Hepatocyte (in vitro differentiated cells): ENCODE measurements around the gene TIMM22. TPM values are rescaled to one million over a fixed set of nuclear protein-coding genes. Genes with fewer than 3 reads are reported as not detected.

ENCODE experiments used
- DNase-seq: peaks from one replicate; pipeline ENCODE4 v3.0.0-alpha.2; 2016; ENCODE audit warnings: low spot score
- H2AFZ ChIP-seq: fragments of 200-600 bp; sonication (generic); 2 replicates; pipeline ENCODE4 v1.6.0; 2016; ENCODE audit warnings: antibody characterized with exemption, mild to moderate bottlenecking
- H3K27ac ChIP-seq: fragments of 200-600 bp; sonication (generic); 2 replicates; pipeline ENCODE4 v1.5.1; 2016; ENCODE audit warnings: mild to moderate bottlenecking
- H3K27me3 ChIP-seq: fragments of 200-600 bp; sonication (generic); 2 replicates; pipeline ENCODE4 v1.6.1; 2016
- H3K36me3 ChIP-seq: fragments of 200-600 bp; sonication (generic); replicated peaks from 2 replicates; pipeline ENCODE4 v1.5.1; 2016; ENCODE audit warnings: low read depth; ENCODE audit not compliant: insufficient read depth
- H3K4me1 ChIP-seq: fragments of 200-600 bp; sonication (generic); 2 replicates; pipeline ENCODE4 v1.5.1; 2016; ENCODE audit warnings: mild to moderate bottlenecking, moderate library complexity; ENCODE audit not compliant: insufficient read depth
- H3K4me2 ChIP-seq: fragments of 200-600 bp; sonication (generic); 2 replicates; pipeline ENCODE4 v1.6.0; 2016
- H3K4me3 ChIP-seq: fragments of 200-600 bp; sonication (generic); 2 replicates; pipeline ENCODE4 v1.5.1; 2016; ENCODE audit warnings: mild to moderate bottlenecking
- H3K79me2 ChIP-seq: fragments of 200-600 bp; sonication (generic); 2 replicates; pipeline ENCODE4 v1.6.0; 2017; ENCODE audit warnings: mild to moderate bottlenecking
- H3K9me2 ChIP-seq: fragments of 200-600 bp; sonication (generic); replicated peaks from 2 replicates; pipeline ENCODE4 v1.6.0; 2017; ENCODE audit warnings: mild to moderate bottlenecking; ENCODE audit not compliant: insufficient read depth
- H3K9me3 ChIP-seq: fragments of 200-600 bp; sonication (generic); 2 replicates; pipeline ENCODE4 v1.5.1; 2016; ENCODE audit warnings: low read depth, mild to moderate bottlenecking
- H4K20me1 ChIP-seq: fragments of 200-600 bp; sonication (generic); 2 replicates; pipeline ENCODE4 v1.6.0; 2016; ENCODE audit warnings: mild to moderate bottlenecking; ENCODE audit not compliant: insufficient read depth, poor library complexity, severe bottlenecking
- EZH2 ChIP-seq: fragments of 200-600 bp; sonication (generic); IDR thresholded peaks from 2 replicates; pipeline ENCODE4 v1.6.1; 2016; ENCODE audit warnings: antibody characterized with exemption, mild to moderate bottlenecking, borderline replicate concordance
- EZH2phosphoT487 ChIP-seq: fragments of 200-600 bp; sonication (generic); IDR thresholded peaks from one replicate; pipeline ENCODE4 v1.6.1; 2018; ENCODE audit warnings: antibody characterized with exemption, mild to moderate bottlenecking, low read depth, moderate library complexity; ENCODE audit not compliant: unreplicated experiment, severe bottlenecking
- WGBS: methylation state at CpG from one replicate; pipeline ENCODE4 v1.1.6; 2016; ENCODE audit warnings: low lambda C conversion rate; ENCODE audit errors: missing lambda C conversion rate; 5-methylcytosine and 5-hydroxymethylcytosine counted together
- polyA plus RNA-seq: library from polyadenylated mRNA; unstranded; fragments of >200 nt; fragmentation: Nextera tagmentation; extraction: Ambion mirVana; gene quantifications from 2 replicates; pipeline ENCODE4 v1.2.1, GENCODE V29; 2016
- total RNA-seq: library from RNA; depleted of rRNA; stranded (reverse); fragments of >200 nt; gene quantifications from 2 replicates; pipeline ENCODE4 v1.2.3, GENCODE V29; 2014
- TF ChIP-seq, protein P1 (sequence below): fragments of 200-600 bp; sonication (generic); IDR thresholded peaks from 2 replicates; pipeline ENCODE4 v1.5.1; 2016; ENCODE audit warnings: antibody characterized with exemption, mild to moderate bottlenecking; ENCODE audit not compliant: poor library complexity

Gene TIMM22
- total and polyA plus RNA-seq, 2 experiments from 2014 or later = 16.7 to 18.4 TPM

DNA sequence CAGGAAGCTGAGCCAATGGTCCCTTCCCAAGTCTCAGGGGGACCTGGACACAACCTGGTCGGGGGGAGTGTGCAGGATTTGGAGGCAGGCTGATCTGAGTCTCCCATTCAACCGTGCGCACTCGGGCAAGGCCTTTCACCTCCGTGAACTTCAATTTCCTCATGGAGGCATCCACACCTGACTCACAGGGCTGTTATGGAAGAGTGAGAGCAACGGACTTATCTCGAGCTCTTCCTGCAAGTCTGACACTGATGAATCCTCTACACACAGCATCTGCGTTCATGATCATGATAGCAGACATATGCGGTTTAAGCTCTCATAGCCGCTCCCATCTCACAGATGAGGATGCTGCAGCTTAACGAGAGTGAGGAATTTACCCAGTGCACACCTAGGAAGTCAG is 21.6 kb downstream of the TIMM22 start:
- no peaks in the 10 kb centered on the region for H3K9me2 ChIP-seq
- no peak overlapping the region for H2AFZ ChIP-seq
- H3K4me3 ChIP-seq = no peak overlapping the region
- H3K9me3 ChIP-seq = no peaks in the 10 kb centered on the region
- H4K20me1 ChIP-seq = no peaks in the 10 kb centered on the region
- no peaks in the 10 kb centered on the region for H3K79me2 ChIP-seq
- H3K27me3 ChIP-seq = no peaks in the 10 kb centered on the region
- TF ChIP-seq EZH2phosphoT487 (no peak), EZH2 (no peak)
- TF ChIP-seq, protein P1, sequence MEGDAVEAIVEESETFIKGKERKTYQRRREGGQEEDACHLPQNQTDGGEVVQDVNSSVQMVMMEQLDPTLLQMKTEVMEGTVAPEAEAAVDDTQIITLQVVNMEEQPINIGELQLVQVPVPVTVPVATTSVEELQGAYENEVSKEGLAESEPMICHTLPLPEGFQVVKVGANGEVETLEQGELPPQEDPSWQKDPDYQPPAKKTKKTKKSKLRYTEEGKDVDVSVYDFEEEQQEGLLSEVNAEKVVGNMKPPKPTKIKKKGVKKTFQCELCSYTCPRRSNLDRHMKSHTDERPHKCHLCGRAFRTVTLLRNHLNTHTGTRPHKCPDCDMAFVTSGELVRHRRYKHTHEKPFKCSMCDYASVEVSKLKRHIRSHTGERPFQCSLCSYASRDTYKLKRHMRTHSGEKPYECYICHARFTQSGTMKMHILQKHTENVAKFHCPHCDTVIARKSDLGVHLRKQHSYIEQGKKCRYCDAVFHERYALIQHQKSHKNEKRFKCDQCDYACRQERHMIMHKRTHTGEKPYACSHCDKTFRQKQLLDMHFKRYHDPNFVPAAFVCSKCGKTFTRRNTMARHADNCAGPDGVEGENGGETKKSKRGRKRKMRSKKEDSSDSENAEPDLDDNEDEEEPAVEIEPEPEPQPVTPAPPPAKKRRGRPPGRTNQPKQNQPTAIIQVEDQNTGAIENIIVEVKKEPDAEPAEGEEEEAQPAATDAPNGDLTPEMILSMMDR = no peak
- no peaks in the 10 kb centered on the region for H3K36me3 ChIP-seq
- H3K4me1 ChIP-seq = no peaks in the 10 kb centered on the region
- 92% methylated on average over 11 of the region's 11 CpGs for WGBS
- no peak overlapping the region for H3K4me2 ChIP-seq
- DNase-seq = no peak
- no peak overlapping the region for H3K27ac ChIP-seq

DNA sequence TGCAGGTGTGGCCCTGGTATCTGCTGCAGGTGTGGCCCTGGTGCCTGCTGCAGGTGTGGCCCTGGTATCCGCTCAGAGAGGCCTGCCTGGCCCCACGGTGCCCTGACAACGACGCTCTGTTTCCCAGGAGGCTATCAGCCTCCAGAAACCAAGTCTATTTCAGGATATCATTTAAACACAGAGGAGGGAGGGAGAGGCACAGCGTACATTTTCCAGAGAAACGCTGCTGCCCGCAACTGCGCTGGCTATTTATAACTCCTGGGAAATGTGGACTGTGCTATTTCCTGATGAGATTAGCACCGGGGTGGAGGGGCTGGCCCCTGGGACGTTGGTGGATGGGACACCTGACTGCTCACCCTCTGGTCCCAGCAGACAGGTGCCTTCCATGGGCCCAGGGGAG is 22.5 kb downstream of the TIMM22 start:
- no peaks in the 10 kb centered on the region for H3K9me2 ChIP-seq
- TF ChIP-seq EZH2 (no peak), EZH2phosphoT487 (no peak)
- TF ChIP-seq, protein P1 = no peak
- H2AFZ ChIP-seq = no peak overlapping the region
- H3K9me3 ChIP-seq = no peaks in the 10 kb centered on the region
- no peaks in the 10 kb centered on the region for H4K20me1 ChIP-seq
- H3K4me2 ChIP-seq = no peak overlapping the region
- H3K4me1 ChIP-seq = no peaks in the 10 kb centered on the region
- no peak for DNase-seq
- 79% methylated on average over 10 of the region's 10 CpGs for WGBS
- no peak overlapping the region for H3K4me3 ChIP-seq
- no peaks in the 10 kb centered on the region for H3K79me2 ChIP-seq
- no peaks in the 10 kb centered on the region for H3K36me3 ChIP-seq
- no peak overlapping the region for H3K27ac ChIP-seq
- H3K27me3 ChIP-seq = no peaks in the 10 kb centered on the region

DNA sequence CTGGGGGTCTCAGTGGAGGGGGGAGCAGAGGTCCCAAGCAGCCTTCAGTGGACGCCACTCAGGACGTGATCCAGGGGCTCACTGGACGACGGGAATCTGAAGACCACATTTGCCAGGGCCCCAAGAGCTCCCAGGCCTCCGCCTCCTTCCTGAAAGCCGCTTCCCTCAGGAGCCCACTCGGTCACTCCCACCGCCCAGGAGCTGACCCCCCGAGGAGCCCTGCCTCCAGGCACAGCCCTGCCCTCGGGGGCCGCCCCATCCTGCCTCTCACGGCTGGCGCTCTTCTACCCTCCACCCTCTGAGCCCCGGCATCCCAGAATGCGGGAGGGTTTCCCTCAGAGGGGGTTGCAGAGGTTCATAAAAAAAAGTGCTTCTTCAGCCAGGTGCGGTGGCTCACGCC is 24.2 kb downstream of the TIMM22 start:
- no peak for TF ChIP-seq EZH2
- TF ChIP-seq EZH2phosphoT487 = no peak
- TF ChIP-seq, protein P1 = no peak
- no peak for DNase-seq

More for the DNA sequence above, 24.2 kb downstream of the TIMM22 start:
- no peak overlapping the region for H3K27ac ChIP-seq
- H3K4me1 ChIP-seq = no peaks in the 10 kb centered on the region
- no peaks in the 10 kb centered on the region for H3K9me2 ChIP-seq
- no peaks in the 10 kb centered on the region for H3K9me3 ChIP-seq
- no peak overlapping the region for H2AFZ ChIP-seq
- no peaks in the 10 kb centered on the region for H3K79me2 ChIP-seq
- no peak overlapping the region for H3K4me3 ChIP-seq
- no peaks in the 10 kb centered on the region for H3K36me3 ChIP-seq
- no peaks in the 10 kb centered on the region for H3K27me3 ChIP-seq
- no peaks in the 10 kb centered on the region for H4K20me1 ChIP-seq
- 90% methylated on average over 10 of the region's 17 CpGs for WGBS
- no peak overlapping the region for H3K4me2 ChIP-seq
